ENCODE measurements around the gene NUP93. TPM values are rescaled to one million over a fixed set of nuclear protein-coding genes. Genes with fewer than 3 reads are reported as not detected.
"Not testable (repeated sequence)": the region's sequence is repeated elsewhere in the genome, so short reads cannot be mapped to it uniquely, and the experiment has no call there.

The NUP93 gene
- total and polyA plus RNA-seq, 2 donors = 58.3 to 85.9 TPM

DNA sequence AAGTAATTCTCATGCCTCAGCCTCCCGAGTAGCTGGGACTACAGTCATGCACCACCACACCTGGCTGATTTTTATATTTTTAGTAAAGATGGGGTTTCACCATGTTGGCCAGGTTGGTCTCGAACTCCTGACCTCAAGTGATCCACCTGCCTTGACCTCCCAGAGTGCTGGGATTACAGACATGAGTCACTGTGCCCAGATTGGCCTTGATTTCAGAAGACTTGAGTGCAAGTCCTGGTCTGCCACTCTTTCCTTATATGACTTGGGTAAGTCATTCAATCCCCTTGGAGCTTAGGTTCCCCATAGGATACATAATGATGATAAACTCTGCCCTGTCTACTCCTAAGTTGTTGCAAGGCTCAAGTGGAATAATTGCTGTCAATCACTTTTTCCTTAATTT is 12.4 kb upstream of the NUP93 start:
- not testable (repeated sequence) for DNase-seq (ENCODE audit: low read depth in 6 of 9, low spot score in 9 of 9)
- 89% methylated on average over 2 of the region's 2 CpGs for WGBS

DNA sequence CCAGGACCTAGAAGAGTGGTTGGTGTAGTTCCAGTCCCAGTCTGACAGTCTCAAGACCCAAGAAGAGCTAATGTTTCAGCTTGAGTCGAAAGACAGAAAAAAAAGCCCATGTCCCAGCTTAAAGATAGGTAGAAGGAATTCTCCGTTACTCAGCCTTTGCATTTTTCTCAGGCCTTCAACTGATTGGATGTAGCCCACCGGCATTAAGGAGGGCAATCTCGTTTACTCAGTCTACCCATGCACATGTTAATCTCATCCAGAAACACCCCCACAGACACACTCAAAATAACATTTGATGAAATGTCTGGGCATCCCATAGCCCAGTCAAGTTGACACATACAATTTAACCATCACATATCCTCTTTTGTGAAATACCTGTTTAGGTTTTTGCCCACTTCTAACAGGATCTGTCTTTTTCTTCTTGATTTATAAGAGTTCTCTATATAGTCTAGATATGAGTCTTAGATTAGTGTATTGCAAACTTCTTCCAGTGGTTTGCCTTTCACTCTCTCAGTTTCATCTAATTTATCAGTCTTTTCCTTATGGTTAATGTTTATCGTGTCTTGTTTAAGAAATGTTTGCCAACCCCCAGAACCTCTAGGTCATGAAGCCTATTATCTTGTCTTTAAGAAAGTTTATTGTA is 7.6 kb upstream of the NUP93 start:
- Histone ChIP-seq H3K27ac (ENCODE audit: low read depth in 1 of 2, low read length in 1 of 2) (no peak overlapping the region), H3K36me3 (ENCODE audit: control insufficient read depth in 2 of 2, insufficient read depth in 2 of 2, low read length in 1 of 2) (peaks cover 0 to 8% of the 10 kb centered on the region in 2 donors), H3K4me3 (ENCODE audit: low read length in 2 of 2) (no peak overlapping the region), H3K27me3 (ENCODE audit: control insufficient read depth in 2 of 2, insufficient read depth in 1 of 2, low read length in 1 of 2) (no peaks in the 10 kb centered on the region), H3K9me3 (ENCODE audit: control insufficient read depth in 2 of 2, insufficient read depth in 1 of 2, low read length in 1 of 2) (no peaks in the 10 kb centered on the region), H3K4me1 (ENCODE audit: control insufficient read depth in 2 of 2, insufficient read depth in 2 of 2, low read length in 2 of 2) (peaks cover 0 to 3% of the 10 kb centered on the region in 2 donors)
- WGBS = 79% methylated on average over 5 of the region's 5 CpGs
- DNase-seq (ENCODE audit: low read depth in 6 of 9, low spot score in 9 of 9) = no peak

More for the DNA sequence above, 12.4 kb upstream of the NUP93 start:
- H3K36me3 ChIP-seq (ENCODE audit: control insufficient read depth in 2 of 2, insufficient read depth in 2 of 2, low read length in 1 of 2); H3K4me1 ChIP-seq (ENCODE audit: control insufficient read depth in 2 of 2, insufficient read depth in 2 of 2, low read length in 2 of 2); H3K4me3 ChIP-seq (ENCODE audit: low read length in 2 of 2); H3K27me3 ChIP-seq (ENCODE audit: control insufficient read depth in 2 of 2, insufficient read depth in 1 of 2, low read length in 1 of 2); H3K9me3 ChIP-seq (ENCODE audit: control insufficient read depth in 2 of 2, insufficient read depth in 1 of 2, low read length in 1 of 2); H3K27ac ChIP-seq (ENCODE audit: low read depth in 1 of 2, low read length in 1 of 2): not testable (repeated sequence)

DNA sequence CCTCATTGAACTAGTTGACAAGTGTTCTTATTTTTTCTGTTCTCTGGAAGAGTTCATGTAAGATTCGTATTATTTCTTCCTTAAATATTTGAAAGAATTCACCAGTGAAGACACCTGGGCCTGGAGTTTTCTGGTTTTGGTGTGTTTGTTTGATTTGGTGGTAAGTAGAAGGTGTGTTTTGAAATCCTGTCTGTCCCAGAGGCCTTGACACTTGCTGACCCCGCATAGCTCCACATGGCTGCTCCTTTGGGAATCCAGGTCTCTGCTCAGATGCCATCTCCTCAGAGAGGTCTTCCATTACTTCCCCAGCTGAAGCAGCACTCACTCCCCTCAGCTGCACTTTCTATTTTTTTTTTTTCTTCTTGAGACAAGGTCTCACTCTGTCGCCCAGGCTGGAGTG is 5.7 kb upstream of the NUP93 start:
- peaks cover 0 to 8% of the 10 kb centered on the region in 2 donors for H3K36me3 ChIP-seq (ENCODE audit: control insufficient read depth in 2 of 2, insufficient read depth in 2 of 2, low read length in 1 of 2)
- H3K9me3 ChIP-seq (ENCODE audit: control insufficient read depth in 2 of 2, insufficient read depth in 1 of 2, low read length in 1 of 2) = no peaks in the 10 kb centered on the region
- H3K4me3 ChIP-seq (ENCODE audit: low read length in 2 of 2) = no peak overlapping the region
- WGBS = 97% methylated on average over 3 of the region's 3 CpGs
- H3K27me3 ChIP-seq (ENCODE audit: control insufficient read depth in 2 of 2, insufficient read depth in 1 of 2, low read length in 1 of 2) = no peaks in the 10 kb centered on the region
- no peak overlapping the region for H3K27ac ChIP-seq (ENCODE audit: low read depth in 1 of 2, low read length in 1 of 2)
- peaks cover 5 to 8% of the 10 kb centered on the region in 2 donors for H3K4me1 ChIP-seq (ENCODE audit: control insufficient read depth in 2 of 2, insufficient read depth in 2 of 2, low read length in 2 of 2)
- DNase-seq (ENCODE audit: low read depth in 6 of 9, low spot score in 9 of 9) = no peak

DNA sequence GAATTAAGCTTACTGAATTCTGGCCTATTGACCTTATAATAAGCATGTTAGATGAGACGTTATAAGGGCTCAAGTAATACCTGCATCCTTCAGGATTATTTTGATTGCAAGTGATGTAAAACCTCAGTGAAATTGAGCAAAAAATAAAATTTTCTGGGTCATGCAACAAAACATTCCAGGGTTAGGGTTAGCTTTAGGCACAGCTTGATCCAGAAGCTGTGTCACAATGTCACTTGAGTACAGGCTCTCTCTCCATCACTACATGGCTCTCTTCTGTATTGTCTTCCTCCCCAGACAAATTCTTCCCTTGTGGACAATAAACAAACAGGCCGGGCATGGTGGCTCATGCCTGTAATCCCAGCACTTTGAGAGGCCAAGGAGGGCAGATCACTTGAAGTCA is 3.6 kb upstream of the NUP93 start:
- peaks cover 8 to 19% of the 10 kb centered on the region in 2 donors for H3K4me1 ChIP-seq (ENCODE audit: control insufficient read depth in 2 of 2, insufficient read depth in 2 of 2, low read length in 2 of 2)
- peaks cover 0 to 8% of the 10 kb centered on the region in 2 donors for H3K36me3 ChIP-seq (ENCODE audit: control insufficient read depth in 2 of 2, insufficient read depth in 2 of 2, low read length in 1 of 2)
- H3K9me3 ChIP-seq (ENCODE audit: control insufficient read depth in 2 of 2, insufficient read depth in 1 of 2, low read length in 1 of 2) = no peaks in the 10 kb centered on the region
- H3K4me3 ChIP-seq (ENCODE audit: low read length in 2 of 2) = no peak overlapping the region
- no peak overlapping the region for H3K27ac ChIP-seq (ENCODE audit: low read depth in 1 of 2, low read length in 1 of 2)
- DNase-seq (ENCODE audit: low read depth in 6 of 9, low spot score in 9 of 9) = no peak
- WGBS = 96% methylated on average over 2 of the region's 2 CpGs
- no peaks in the 10 kb centered on the region for H3K27me3 ChIP-seq (ENCODE audit: control insufficient read depth in 2 of 2, insufficient read depth in 1 of 2, low read length in 1 of 2)

DNA sequence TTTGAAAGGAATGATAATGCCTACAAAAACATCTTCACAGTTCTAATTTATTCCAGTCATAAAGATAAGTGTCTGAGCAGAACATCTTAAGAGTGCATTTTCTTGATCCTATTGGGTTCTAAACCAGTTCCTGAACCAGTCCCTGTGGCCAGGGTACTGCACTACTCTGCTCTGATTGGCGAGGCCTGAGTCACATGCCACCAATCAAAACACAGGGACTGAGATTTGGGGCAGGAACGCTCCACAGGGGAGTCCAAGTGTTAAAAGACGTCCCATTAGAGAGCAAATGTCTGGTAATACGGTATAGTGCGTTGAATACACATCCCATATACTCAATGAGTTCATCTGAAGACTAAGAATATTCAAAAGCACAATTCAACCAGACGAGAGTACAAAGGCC is 3.0 kb upstream of the NUP93 start:
- peaks cover 8 to 20% of the 10 kb centered on the region in 2 donors for H3K4me1 ChIP-seq (ENCODE audit: control insufficient read depth in 2 of 2, insufficient read depth in 2 of 2, low read length in 2 of 2)
- no peak overlapping the region for H3K4me3 ChIP-seq (ENCODE audit: low read length in 2 of 2)
- H3K27me3 ChIP-seq (ENCODE audit: control insufficient read depth in 2 of 2, insufficient read depth in 1 of 2, low read length in 1 of 2) = no peaks in the 10 kb centered on the region
- no peak overlapping the region for H3K27ac ChIP-seq (ENCODE audit: low read depth in 1 of 2, low read length in 1 of 2)
- 96% methylated on average over 6 of the region's 6 CpGs for WGBS
- H3K9me3 ChIP-seq (ENCODE audit: control insufficient read depth in 2 of 2, insufficient read depth in 1 of 2, low read length in 1 of 2) = no peaks in the 10 kb centered on the region
- no peak for DNase-seq (ENCODE audit: low read depth in 6 of 9, low spot score in 9 of 9)
- H3K36me3 ChIP-seq (ENCODE audit: control insufficient read depth in 2 of 2, insufficient read depth in 2 of 2, low read length in 1 of 2) = peaks cover 0 to 8% of the 10 kb centered on the region in 2 donors

DNA sequence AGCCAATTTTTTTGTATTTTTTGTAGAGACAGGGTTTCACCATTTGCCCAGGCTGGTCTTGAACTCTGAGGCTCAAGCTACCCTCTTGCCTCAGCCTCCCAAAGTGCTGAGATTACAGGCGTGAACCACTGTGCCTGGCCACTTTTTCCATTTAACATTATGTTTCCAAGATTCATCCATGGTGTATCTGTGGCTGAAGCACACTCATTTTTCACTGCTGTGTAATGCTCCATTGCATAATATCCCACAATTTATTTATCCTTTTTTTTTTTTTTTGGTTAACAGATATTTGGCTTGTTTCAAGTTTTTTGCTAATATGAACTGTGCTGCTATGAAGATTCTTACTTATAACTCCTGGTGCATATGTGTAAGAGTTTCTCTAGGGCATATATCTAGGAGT is 1.9 kb upstream of the NUP93 start:
- 98% methylated on average over 1 of the region's 1 CpG for WGBS
- no peak for DNase-seq (ENCODE audit: low read depth in 6 of 9, low spot score in 9 of 9)
- Histone ChIP-seq H3K9me3 (ENCODE audit: control insufficient read depth in 2 of 2, insufficient read depth in 1 of 2, low read length in 1 of 2) (no peaks in the 10 kb centered on the region), H3K27ac (ENCODE audit: low read depth in 1 of 2, low read length in 1 of 2) (no peak overlapping the region), H3K36me3 (ENCODE audit: control insufficient read depth in 2 of 2, insufficient read depth in 2 of 2, low read length in 1 of 2) (peaks cover 0 to 8% of the 10 kb centered on the region in 2 donors), H3K4me3 (ENCODE audit: low read length in 2 of 2) (no peak overlapping the region), H3K27me3 (ENCODE audit: control insufficient read depth in 2 of 2, insufficient read depth in 1 of 2, low read length in 1 of 2) (no peaks in the 10 kb centered on the region), H3K4me1 (ENCODE audit: control insufficient read depth in 2 of 2, insufficient read depth in 2 of 2, low read length in 2 of 2) (peaks cover 11 to 31% of the 10 kb centered on the region in 2 donors)

DNA sequence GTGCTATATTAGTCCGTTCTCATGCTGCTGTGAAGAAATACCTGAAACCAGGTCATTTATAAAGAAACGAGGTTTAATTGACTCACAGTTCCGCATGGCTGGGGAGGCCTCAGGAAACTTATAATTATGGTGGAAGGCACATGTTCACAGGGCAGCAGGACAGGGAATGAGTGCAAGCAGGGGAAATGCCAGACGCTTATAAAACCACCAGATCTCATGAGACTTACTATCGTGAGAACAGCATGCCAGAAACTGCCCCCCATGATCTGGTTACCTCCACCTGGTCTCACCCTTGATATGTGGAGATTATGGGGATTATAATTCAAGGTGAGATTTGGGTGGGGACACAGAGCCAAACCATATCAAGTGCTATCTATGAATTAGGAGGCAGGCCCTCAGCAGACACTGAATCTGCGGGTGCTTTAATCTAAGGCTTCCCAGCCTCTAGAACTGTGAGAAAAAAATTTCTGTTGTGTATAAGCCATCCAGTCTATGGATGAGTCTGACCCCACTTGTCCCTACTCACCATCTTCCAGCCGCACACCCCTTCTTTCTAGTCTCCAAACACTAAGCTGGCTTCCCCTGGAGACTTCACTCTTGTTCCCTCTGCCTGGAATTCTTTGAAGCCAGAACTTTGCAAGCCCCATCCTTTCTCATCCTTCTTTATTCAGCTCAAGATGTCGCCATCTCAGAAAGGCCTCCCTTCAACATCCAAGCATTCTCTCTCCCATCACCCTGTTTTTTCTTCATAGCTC is 772 bp upstream of the NUP93 start:
- Histone ChIP-seq H3K36me3 (ENCODE audit: control insufficient read depth in 2 of 2, insufficient read depth in 2 of 2, low read length in 1 of 2) (peaks cover 0 to 8% of the 10 kb centered on the region in 2 donors), H3K27ac (ENCODE audit: low read depth in 1 of 2, low read length in 1 of 2) (peak overlapping the region; percentile 76 to 86), H3K4me3 (ENCODE audit: low read length in 2 of 2) (peak overlapping the region; percentile 53 to 95), H3K9me3 (ENCODE audit: control insufficient read depth in 2 of 2, insufficient read depth in 1 of 2, low read length in 1 of 2) (no peaks in the 10 kb centered on the region), H3K4me1 (ENCODE audit: control insufficient read depth in 2 of 2, insufficient read depth in 2 of 2, low read length in 2 of 2) (peaks cover 11 to 33% of the 10 kb centered on the region in 2 donors), H3K27me3 (ENCODE audit: control insufficient read depth in 2 of 2, insufficient read depth in 1 of 2, low read length in 1 of 2) (no peaks in the 10 kb centered on the region)
- WGBS = 70% methylated on average over 8 of the region's 8 CpGs
- DNase-seq (ENCODE audit: low read depth in 6 of 9, low spot score in 9 of 9) = no peak

DNA sequence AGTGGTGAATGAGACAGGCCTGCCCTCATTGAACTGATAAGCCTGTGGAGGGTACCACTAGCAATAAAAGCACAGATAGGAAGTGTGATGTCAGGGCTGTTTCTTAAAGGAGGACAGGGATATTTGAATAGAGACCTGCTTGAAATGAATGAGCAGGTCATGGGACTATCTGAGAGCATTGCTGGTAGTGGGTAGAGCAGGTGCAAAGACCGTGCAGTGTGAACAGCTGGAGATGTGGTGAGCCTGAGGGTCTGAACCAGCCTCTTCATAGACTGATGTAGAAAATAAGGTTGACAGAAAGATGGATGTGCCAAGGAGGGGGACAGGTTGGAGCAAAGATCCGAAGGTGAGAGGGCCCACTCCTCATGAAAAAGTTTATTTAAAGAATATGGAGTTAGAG is 2.4 kb downstream of the NUP93 start:
- no peak overlapping the region for H3K4me3 ChIP-seq (ENCODE audit: low read length in 2 of 2)
- WGBS = 66% methylated on average over 2 of the region's 2 CpGs
- H3K9me3 ChIP-seq (ENCODE audit: control insufficient read depth in 2 of 2, insufficient read depth in 1 of 2, low read length in 1 of 2) = no peaks in the 10 kb centered on the region
- H3K36me3 ChIP-seq (ENCODE audit: control insufficient read depth in 2 of 2, insufficient read depth in 2 of 2, low read length in 1 of 2) = no peaks in the 10 kb centered on the region
- H3K27me3 ChIP-seq (ENCODE audit: control insufficient read depth in 2 of 2, insufficient read depth in 1 of 2, low read length in 1 of 2) = no peaks in the 10 kb centered on the region
- no peak overlapping the region for H3K27ac ChIP-seq (ENCODE audit: low read depth in 1 of 2, low read length in 1 of 2)
- peaks cover 11 to 31% of the 10 kb centered on the region in 2 donors for H3K4me1 ChIP-seq (ENCODE audit: control insufficient read depth in 2 of 2, insufficient read depth in 2 of 2, low read length in 2 of 2)
- peak in 1 of 9 donors; percentile 46 for DNase-seq (ENCODE audit: low read depth in 6 of 9, low spot score in 9 of 9)

DNA sequence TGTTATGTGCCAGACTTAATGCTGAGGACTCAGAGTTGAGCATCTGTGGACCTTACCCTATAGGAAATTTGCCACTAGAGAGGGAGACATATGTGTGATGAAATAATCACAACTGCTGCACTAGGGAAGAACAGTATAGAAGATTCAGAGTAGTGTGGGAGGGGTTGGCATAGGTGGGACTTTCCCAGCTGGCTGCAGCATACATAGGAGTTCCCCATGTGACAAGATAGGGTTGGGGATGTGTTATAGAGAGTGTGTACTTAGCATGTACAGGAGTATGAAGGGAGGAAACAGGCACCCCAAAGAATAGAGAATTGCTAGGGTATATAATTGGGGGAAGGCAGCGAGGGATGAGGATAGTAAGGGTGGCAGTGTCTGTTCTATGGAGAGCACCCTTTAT is 2.9 kb downstream of the NUP93 start:
- H3K27ac ChIP-seq (ENCODE audit: low read depth in 1 of 2, low read length in 1 of 2) = no peak overlapping the region
- H3K36me3 ChIP-seq (ENCODE audit: control insufficient read depth in 2 of 2, insufficient read depth in 2 of 2, low read length in 1 of 2) = no peaks in the 10 kb centered on the region
- no peak for DNase-seq (ENCODE audit: low read depth in 6 of 9, low spot score in 9 of 9)
- peaks cover 11 to 31% of the 10 kb centered on the region in 2 donors for H3K4me1 ChIP-seq (ENCODE audit: control insufficient read depth in 2 of 2, insufficient read depth in 2 of 2, low read length in 2 of 2)
- no peaks in the 10 kb centered on the region for H3K27me3 ChIP-seq (ENCODE audit: control insufficient read depth in 2 of 2, insufficient read depth in 1 of 2, low read length in 1 of 2)
- WGBS = 96% methylated on average over 1 of the region's 1 CpG
- no peaks in the 10 kb centered on the region for H3K9me3 ChIP-seq (ENCODE audit: control insufficient read depth in 2 of 2, insufficient read depth in 1 of 2, low read length in 1 of 2)
- H3K4me3 ChIP-seq (ENCODE audit: low read length in 2 of 2) = no peak overlapping the region

All from thymus (tissue), 11 donors.